ENCODE data around the gene RAB40C.
"Not testable (repeated sequence)": the region's sequence is repeated elsewhere in the genome, so short reads cannot be mapped to it uniquely, and the experiment has no call there.

Gene RAB40C

GRCh38 chr16:590815-591200 lies 942 bp downstream of the RAB40C start:
- no peak for DNase-seq (ENCODE audit: low spot score)

- DNase-seq (ENCODE audit: low spot score): no peak
These were observed 1.4 kb downstream of the RAB40C start for GRCh38 chr16:591231-591630.

GRCh38 chr16:591892-592517 lies 2.1 kb downstream of the RAB40C start:
- no peak for DNase-seq (ENCODE audit: low spot score)

- no peak for DNase-seq (ENCODE audit: low spot score)
These were observed 2.8 kb downstream of the RAB40C start for GRCh38 chr16:592518-593306.

- DNase-seq (ENCODE audit: low spot score): no peak
These were observed 3.5 kb downstream of the RAB40C start for GRCh38 chr16:593406-593805.

GRCh38 chr16:593807-594206 lies 3.9 kb downstream of the RAB40C start:
- no peak for DNase-seq (ENCODE audit: low spot score)

GRCh38 chr16:595094-595528 lies 5.2 kb downstream of the RAB40C start:
- DNase-seq (ENCODE audit: low spot score): no peak

GRCh38 chr16:595942-596735 lies 6.3 kb downstream of the RAB40C start:
- DNase-seq (ENCODE audit: low spot score): no peak

GRCh38 chr16:596736-597060 lies 6.8 kb downstream of the RAB40C start:
- DNase-seq (ENCODE audit: low spot score): no peak

- not testable (repeated sequence) for DNase-seq (ENCODE audit: low spot score)
These were observed 7.8 kb downstream of the RAB40C start for GRCh38 chr16:597655-598054.

GRCh38 chr16:598823-599739 lies 9.2 kb downstream of the RAB40C start:
- no peak for DNase-seq (ENCODE audit: low spot score)

GRCh38 chr16:600781-601180 lies 10.9 kb downstream of the RAB40C start:
- DNase-seq (ENCODE audit: low spot score): no peak

GRCh38 chr16:603933-604332 lies 14.1 kb downstream of the RAB40C start:
- DNase-seq (ENCODE audit: low spot score): no peak

- DNase-seq (ENCODE audit: low spot score): no peak
These were observed 16.9 kb downstream of the RAB40C start for GRCh38 chr16:606656-607307.

GRCh38 chr16:608019-608418 lies 18.2 kb downstream of the RAB40C start:
- no peak for DNase-seq (ENCODE audit: low spot score)

GRCh38 chr16:609316-609715 lies 19.4 kb downstream of the RAB40C start:
- DNase-seq (ENCODE audit: low spot score): no peak

GRCh38 chr16:609984-610383 lies 20.1 kb downstream of the RAB40C start:
- no peak for DNase-seq (ENCODE audit: low spot score)

GRCh38 chr16:610513-611381 lies 20.9 kb downstream of the RAB40C start:
- DNase-seq (ENCODE audit: low spot score): no peak

GRCh38 chr16:615122-615521 lies 25.3 kb downstream of the RAB40C start:
- DNase-seq (ENCODE audit: low spot score): no peak
